Adrenal gland (tissue), 5 donors: ENCODE data around the gene TTC34.
"Not testable (repeated sequence)": the region's sequence is repeated elsewhere in the genome, so short reads cannot be mapped to it uniquely, and the experiment has no call there.

ENCODE experiments used
- CTCF ChIP-seq, 6 experiments: fragments of 450-650 bp in 4 of 6; fragments of 200-600 bp in 2 of 6; sonication (generic) in 1 of 6; IDR thresholded peaks; 1 replicate in 5 of 6; 2 replicates in 1 of 6; pipeline versions ENCODE4 v1.5.1 to v1.8.0; 2016 to 2021; ENCODE audit warnings: antibody characterized with exemption in 6 of 6, mild to moderate bottlenecking in 2 of 6, moderate library complexity in 1 of 6
- POLR2A ChIP-seq, 2 donors: fragments of 450-650 bp; IDR thresholded peaks; one replicate each; pipeline ENCODE4 v1.6.1; 2017; ENCODE audit warnings: antibody characterized with exemption in 2 of 2, mild to moderate bottlenecking in 2 of 2, moderate library complexity in 1 of 2
- donor health status: DM: no; HTN: no; CAD: no.

GRCh38 chr1:2655598-2656434, 145.7 kb downstream of the TTC34 start:
- not testable (repeated sequence) for TF ChIP-seq CTCF, POLR2A (IDR thresholded peaks at IDR 0.05)
